Measurements from ENCODE around the gene LRMDA.

The LRMDA gene

DNA sequence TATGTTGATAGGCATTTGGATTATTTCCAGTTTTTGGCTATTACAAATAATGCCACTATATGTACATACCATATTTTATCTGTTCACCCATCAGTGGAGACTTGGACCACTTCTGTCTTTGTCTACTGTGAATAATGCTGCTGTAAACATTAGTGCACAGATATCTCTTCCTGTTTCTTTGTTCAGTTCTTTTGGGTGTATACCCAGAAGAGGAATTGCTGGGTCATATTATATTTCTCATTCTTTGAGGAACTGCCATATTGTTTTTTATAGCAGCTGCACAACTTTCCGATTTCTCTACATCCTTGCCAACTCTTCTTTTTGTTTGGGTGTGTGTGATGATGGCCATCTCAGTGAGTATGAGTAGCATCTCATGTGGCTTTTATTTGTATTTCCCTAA, 218.0 kb downstream of the LRMDA start:
- DNase-seq, result no peak

DNA sequence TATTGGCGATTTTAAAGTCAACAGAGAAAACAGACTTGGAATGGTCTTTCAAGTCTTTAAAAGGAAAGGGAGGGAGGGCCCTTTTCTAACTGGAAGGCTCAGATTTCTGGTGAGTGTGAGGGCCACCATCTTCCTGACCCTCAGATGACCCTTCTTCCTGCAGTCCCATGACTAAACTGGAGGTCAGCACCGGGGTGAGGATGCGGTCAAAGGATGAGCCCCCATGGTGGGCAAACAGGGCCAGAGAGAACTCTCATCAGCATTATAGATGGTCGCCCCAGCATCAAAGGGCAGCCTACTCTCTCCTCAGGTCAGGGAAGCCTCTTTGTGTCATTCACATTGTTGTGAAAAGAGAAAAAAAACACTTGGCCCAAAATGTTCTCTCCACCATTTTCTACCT, 219.2 kb downstream of the LRMDA start:
- no peak for DNase-seq

DNA sequence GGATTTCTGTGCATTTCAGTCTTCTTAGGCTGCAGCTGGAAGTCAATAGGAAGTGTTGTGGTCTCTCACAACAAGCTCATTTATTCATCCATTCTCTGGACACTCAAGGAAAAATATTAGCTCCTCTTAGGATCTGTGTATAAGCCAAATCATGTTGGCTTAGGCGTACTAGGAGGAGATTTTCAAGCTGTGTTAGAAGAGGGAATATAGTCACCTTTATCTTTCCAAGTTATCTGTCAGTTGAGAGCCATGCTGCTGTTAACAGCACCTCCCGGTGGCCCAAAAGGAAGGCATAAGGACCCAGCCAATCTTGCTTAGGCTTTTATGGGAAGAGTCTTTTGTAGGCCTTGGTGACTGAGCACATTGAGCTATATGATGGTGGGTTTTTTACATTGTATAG, 220.0 kb downstream of the LRMDA start:
- no peak for DNase-seq

DNA sequence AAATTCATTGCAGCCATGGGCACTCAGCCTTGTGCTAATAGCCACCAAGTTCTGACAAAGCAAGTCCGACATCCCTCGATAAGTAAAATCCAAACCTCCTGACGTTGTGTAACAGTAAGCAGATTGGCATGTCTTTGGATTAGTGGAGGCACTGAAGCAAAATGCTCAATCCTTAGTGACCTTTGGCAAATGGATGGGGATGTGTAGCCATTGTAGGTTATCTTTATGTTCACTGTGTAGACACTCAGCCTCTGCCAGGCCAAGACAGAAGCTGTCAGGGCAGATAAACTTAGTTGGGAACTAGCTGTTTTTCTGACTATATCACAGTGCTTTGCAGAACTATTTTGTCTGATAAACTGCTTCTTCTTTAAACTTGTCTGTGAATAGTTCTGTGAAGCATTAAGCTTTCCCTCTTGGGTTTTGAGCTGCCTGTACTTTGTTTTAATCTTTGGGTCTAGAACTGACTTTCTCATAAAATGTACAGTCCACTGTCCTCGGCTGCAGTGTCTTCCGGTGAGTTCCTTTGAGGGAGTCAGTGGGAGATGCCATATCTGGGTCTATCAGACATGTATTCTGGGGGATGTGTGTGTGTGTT, 220.8 kb downstream of the LRMDA start:
- DNase-seq, result no peak

DNA sequence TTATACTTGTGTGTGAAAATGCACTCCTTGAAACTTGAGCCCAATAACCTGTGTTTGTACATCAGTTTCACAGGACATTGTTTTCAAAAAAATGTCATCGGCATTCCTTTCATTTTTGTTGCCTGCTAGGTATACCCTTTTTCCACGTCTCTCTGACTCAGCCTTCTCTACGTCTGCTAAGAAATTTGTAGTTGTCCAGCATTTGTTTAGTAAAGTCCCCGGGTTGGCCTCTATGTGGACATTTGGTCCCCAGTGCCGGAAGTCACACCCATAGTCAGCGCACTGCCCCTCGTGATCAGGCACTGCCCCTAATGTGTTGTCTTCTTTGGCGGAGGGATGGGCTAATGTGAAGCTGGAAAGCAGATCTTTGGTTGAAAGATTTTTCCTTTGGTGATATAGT, 222.3 kb downstream of the LRMDA start:
- no peak for DNase-seq

DNA sequence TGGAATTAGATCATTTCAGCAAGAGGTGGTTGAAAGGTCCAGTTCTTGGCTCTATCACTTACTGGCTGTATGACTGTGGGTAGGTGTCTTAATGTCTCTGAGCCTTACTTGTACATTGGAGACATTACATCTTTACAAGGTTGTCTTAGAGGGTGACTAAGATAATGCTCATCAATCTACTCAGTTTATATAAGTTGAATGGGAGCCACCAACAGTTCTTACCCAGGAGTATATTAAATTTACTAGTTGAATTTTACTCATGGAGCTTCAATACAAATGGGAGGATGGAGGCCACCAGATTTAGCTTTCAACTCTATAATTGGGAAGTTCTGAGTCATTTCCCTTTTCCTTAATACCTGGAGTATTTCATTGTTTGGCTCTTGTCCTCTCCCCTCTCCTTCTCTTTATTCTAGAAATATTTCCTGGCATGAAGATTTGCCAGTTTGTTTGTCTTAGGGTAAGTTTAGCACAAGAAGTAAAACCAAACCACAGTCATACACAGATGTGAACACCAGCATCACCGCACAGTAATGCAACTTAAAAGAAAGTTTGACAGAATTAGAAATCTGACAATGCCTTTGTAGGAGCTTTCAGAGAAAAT, 222.8 kb downstream of the LRMDA start:
- no peak for DNase-seq

DNA sequence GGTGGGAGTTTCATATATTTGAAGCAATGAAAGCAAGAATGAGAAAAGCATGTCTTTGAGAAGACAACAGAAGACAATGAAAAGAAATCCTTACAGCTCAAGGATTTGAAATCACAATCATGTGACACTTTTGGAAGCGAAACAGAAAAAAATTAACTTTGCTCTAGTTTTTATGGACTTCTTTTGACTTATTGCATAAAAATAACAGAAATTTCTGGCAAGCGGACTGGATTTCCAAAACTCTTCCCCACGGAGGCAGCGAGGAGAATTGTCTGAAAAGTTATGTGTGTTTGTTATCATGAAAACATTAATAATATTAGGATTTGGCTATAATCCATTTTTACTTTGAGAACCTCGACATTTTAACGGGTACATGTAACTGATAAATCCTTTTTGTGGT, 223.3 kb downstream of the LRMDA start:
- no peak for DNase-seq

DNA sequence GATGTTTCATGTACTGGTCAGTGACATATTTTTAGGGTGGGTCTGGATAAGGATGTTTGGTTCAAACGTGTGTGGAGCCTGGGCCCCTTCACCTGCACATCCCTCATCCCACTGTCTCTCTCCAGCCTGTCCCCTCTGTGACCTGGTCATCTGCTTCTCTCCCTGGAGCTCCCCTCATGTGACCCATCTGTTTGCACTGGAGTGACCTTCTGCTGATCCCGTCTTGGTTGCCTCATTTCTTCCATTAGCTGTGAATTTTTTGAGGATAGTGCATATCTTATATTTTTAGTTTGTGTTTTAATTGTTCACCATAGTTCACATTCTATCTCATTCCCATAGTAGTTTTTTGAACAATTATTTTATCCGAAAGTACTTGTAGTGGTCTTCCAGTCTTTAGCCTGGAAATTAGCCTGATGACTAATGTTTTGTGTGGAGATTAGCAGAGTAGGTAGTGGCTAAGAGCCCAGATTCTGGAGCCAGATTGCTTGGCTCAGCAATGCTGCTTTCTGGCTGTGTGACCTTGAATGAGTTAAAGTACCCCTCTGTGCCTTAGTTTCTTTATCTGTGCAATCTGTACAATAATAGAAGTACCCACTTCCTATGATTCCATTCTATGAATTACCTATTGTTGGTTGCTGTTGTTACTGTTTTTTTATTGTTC, 224.5 kb downstream of the LRMDA start:
- no peak for DNase-seq

DNA sequence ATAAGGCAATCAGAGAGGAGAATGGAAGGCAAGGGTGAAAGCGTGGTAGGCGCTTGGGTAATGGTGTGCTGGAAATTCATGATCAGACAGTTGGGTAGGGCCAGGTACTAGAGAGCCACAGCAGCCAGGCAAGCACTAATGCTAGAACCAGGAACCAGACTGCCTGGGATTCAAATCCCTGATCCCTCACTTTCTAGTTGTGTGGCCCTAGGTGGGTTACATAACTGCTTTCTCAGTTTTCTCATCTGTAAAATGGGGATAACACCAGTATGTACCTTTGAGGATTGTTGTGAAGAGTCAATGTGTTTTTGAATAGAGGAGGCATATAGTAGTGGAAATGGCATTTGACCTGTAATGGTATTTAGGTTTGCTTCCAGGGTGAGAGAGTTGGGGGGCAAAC, 225.9 kb downstream of the LRMDA start:
- DNase-seq, result no peak

DNA sequence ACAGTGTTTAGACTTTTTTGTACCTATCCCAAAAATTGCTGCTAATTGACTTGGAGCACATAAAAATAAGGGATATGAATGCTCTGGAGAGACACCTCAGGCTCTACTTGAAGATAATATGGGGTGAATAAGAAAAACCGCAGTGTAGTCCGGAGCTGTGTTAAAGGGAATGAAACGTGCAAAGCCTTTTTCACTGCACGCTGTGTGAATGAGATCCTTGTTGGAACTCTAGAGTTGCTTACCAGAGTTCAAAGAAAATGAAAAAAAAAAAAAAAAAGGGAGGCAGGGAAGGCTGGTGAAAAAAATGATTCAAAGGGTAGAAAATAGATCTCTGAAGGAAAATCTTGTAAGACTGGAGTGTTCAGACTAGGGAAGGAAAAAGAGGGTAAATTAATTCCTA, 226.6 kb downstream of the LRMDA start:
- no peak for DNase-seq

DNA sequence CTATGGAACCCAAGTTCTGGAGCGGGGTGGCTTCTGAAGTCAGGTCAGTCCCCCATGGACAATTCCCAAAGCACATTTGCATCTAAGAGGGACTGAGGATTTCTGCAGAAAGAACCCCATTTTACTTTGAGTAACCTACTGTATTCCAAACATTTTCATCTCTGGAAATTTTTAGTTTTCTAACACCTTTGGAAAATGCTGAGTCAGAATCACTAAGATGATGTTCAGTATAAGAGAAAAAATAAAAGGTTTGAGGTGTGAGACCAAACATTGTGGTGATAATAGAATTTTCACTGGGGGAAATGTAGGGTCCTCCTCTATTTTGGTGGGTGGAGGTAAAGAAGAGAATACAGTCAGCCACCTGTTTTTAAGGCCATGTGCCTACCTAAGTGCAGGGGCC, 227.1 kb downstream of the LRMDA start:
- no peak for DNase-seq

DNA sequence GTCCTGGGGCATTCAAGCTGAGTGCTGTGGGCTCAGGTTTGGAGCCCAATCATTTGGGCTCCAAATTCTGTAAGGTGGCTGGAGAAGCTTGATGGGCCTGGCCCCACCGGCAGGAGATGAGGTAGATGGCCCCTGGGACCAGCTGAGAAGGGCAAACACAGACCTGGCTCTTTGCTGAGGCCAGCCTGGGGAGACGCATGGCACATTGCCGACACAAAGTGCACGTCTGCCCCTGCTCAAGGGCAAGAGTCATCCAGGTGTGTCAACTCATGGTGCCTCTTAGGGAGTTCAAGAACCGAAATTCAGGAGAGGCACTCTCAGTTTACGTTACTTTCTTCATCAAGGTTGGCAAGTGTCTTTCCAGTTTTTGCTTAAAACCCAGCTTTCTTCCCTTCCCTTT, 227.5 kb downstream of the LRMDA start:
- no peak for DNase-seq

DNA sequence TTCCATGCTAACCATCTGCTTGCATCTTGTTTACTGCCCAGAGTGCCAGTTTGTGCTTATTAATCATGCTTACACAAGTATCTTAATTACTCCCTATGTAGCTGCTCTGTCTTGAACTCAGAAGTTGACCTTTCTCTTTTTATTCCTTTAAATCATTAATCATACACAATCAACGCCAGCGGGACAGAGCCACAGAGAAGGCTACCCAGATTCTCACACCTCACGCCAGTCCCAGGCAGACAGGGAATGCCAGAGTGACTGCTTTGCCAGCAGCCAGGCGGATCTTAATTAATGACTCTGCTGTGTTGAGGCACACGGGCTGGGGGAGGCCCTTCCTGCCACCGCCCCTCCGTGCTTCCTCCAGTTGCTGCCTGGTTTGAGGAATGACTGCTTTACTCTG, 229.4 kb downstream of the LRMDA start:
- DNase-seq, result no peak

DNA sequence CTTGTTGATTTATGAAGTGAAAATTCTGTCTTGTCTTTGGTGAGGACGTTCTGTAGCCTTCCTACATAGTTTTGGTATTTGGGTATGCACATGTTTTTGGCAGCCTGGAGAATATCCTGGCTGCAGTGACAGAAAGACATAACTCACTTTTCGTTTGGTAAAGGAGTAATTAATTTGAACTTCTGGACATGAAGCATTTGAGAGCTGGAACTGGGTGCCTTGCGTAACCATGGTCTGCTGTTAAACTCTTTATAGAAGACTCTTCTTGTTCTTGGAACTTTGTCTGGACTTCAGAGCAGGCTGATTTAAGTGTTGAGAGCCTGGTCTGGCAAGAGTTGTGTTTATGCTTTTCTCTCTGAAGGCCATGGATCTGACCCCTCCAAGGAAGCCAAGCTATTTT, 231.3 kb downstream of the LRMDA start:
- DNase-seq, result no peak

DNA sequence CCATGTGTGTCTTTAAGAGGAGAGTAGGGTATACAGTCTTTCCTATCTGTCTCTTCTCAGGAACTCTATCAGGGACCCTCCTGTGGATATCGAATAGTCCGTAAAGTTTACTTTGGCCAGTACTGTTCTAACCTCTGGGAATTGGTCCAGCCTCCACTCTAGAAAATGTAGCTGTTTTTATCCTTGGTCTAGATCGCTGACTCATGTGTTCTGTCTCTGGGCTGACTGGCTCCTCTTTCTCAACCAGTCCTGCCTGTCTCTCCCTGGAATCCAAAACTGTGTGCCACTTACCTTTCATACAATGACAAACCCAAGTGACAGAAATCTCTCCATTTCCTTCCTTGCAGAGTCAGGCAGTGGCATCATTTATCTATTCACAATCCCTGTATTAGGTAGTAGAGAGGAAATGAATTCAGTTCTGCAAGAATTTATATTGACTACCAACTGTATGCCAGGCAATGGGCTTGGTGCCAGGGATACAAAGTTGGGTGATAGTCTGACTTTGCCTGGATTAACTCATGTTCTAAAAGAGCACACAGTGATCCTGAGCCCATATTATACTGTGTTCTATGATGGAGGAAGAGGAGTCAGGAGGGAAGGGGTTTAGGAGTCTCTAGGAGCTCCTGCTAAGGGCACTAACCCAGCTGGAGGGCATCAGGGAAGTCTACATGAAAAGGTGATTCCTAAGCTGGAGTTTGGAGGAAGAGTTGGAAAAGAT, 232.7 kb downstream of the LRMDA start:
- DNase-seq, result no peak

DNA sequence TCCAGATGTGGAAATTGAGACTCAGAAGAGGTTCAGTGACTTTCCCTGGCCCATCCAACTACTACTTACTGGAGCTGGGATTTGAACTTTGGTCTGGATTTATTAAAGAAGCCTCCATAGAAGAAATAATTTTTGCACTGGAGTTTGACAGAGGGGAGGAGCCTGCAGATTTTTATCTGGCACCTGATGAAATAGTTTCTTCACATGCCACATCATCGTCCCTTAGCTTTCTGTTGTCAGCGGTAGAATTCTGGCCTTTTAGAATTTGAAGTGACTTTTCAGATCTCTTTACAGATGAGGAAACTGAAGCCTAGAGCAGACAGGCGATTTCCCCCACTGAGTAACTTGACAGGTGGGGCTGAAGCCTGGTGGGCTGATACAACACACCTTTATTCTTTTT, 233.5 kb downstream of the LRMDA start:
- no peak for DNase-seq

DNA sequence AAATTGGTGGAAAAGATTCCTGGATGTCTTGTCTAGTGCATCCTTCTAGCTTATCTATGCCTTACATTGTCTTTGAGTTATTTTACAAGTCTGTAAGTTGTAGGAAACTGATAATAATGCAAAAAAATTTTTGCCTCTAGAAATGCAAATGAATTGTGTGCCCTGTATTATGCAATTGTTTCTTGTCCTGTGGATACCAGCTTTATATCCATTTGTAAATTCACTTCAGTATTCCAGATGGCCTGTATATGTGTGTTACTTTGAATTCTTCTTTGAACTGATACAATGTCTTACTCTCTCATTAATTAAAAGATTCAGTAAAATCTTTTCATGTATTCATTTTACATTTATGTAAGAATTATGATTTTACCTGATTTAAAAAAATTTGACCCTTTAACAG, 234.3 kb downstream of the LRMDA start:
- DNase-seq, result no peak

DNA sequence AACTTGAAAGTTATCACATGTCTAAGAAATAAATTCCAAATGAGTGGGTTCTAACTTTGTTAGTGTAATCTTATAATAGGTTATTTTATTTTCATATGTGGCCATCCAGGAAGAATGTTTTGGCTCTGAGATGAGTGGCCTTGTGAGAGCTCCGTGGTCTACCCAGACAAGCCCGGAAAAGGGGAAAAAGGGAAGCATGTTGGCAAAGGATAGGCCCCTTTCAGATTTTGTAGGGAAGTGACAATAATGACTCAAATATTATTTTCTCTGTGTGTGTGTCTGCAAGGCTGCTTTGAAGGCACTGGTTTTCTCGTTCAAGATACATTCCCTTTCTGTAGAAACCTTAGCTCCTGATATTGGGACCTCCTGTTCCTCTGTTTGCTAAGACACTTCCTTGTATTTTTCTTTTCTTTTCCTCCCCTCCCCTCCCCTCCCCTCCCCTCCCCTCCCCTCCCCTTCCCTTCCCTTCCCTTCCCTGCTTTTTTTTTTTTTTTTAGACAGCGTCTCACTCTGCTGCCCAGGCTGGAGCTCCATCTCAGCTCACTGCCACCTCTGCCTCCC, 240.8 kb downstream of the LRMDA start:
- no peak for DNase-seq

DNA sequence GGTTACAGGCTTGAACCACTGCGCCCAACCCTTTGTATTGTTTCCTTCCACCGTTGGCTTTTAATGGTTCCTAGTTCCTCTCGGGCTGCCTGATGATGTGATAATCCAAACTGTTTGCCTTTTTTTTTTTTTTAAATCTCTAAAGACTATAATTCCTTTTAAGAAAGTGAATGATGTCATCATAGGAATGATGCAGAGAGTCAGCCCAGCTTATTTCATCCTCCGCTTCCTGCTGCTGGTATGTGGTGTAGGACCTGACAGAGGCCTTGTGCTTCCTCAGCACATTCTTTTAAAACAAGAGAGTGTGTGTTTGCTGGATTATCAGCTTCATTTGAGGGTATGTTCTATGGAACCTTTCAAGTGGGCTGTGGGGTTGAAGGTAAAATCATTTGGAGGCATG, 241.4 kb downstream of the LRMDA start:
- no peak for DNase-seq

DNA sequence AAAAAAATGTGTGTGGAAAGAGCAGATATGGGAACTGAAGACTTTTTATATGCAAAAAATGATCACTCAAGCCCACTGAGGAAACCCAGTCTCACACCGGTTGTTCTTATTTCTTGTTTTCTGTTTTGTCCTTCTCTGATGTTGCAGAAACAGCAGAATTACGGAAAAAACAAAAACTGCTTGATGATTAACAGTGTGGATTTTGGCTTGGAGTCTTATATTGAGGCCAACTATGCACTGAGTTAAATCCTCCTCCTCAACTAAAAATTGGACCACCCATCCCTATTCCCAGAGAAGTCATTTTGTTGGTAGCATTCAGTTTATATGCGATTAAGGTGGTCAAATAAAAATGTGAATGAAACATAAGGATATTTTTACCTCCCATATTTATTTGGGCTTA, 246.1 kb downstream of the LRMDA start:
- DNase-seq, result no peak

DNA sequence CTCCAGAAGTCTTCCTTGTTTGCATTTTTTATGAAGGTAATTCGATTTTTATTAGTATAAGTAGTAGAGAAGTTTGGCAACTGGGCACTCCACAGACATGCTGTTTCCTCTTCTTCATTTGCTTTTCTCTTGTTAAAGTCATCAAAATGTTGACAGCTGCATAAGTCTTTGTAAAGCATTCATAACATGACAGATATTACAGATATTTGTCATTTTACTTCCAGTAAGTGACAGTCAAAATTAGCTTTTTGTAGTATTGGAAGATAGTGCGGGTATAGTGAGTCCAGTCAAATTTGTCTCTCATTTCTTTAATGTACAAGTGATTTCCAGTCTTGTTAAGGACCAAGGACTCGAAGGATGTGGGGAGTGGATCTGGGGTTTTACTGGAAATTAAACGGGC, 247.1 kb downstream of the LRMDA start:
- DNase-seq, result no peak

DNA sequence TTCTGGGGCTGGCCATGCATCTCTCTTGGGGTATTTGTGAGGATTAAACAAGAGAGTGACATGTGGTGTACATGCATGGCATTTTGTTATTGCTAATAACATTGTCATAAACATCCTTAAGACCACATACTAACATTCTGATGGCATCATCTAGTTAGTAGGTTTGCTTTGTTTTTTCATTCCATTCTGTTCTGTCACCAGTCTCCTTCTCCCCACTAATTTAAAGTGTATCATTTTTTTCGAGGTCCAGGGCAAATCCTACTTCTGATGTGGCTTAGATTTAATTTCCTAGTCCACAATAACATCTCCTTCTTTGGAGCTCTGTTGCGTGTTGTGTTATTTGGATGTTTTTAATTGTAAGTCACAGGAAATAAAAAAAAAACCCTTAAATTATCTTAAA, 248.1 kb downstream of the LRMDA start:
- no peak for DNase-seq

DNA sequence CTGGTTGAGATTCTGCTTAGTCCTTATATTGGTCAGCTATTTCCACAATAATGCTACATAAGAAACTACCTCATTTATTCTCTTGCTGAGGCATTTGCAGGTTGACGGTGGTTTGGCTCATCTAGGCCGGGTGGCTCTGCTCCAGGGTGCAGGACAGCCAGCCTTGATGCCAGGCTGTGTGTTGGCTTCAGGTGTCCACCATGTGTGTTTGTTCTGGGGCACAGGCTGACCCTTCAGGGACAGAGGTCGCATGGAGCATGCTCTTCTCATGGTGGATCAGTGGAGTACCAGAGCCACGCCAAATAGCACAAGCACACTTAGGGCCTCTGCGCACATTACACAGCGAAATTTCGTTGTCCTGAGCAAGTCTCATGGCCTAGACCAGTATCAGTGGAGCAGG, 249.9 kb downstream of the LRMDA start:
- DNase-seq, result no peak

All from KG1 (cell line).